HEK293T (cell line): ENCODE data around the gene RIMS1.

Experiments used
- FOXM1 ChIP-seq: fragments of 450-650 bp; IDR thresholded peaks from 2 replicates; pipeline ENCODE4 v1.6.1; 2017; ENCODE audit warnings: mild to moderate bottlenecking, borderline replicate concordance
- SP1 ChIP-seq: fragments of 450-650 bp; IDR thresholded peaks from 2 replicates; pipeline ENCODE4 v1.6.1; 2017

- TF ChIP-seq SP1 (no peak), FOXM1 (no peak)
These were observed 436.4 kb downstream of the RIMS1 start for GRCh38 chr6:72322771-72323170.
